ENCODE results near the gene GRAMD4.

DNA sequence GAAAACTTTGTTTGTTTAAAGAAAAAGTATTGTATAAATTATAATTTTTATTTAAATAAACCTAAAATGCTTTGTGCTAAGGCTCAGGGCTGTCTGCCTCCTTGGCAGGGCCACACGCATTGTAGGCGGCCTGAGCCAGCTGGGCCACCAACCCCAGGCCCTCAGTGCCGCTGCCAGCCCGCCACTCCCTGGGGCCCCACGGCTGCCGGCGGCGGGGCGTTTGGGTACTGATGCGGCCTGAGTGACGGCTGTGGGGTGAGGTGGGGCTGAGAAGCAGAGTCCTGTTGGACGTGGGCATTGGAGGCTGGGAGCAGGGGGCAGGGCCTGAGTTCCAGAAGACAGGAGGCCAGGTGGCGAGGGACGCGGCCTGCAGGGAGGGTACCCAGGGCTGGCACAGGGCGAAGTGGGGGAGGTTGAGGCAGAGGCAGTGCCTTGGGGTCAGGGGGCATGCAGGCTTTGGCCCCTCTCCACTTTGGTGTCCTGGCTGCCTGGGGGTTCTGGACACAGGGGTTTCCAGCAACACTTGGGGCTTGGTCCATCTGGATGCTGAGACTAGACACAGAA lies 59.6 kb downstream of the GRAMD4 start:
- TF ChIP-seq, protein P1, sequence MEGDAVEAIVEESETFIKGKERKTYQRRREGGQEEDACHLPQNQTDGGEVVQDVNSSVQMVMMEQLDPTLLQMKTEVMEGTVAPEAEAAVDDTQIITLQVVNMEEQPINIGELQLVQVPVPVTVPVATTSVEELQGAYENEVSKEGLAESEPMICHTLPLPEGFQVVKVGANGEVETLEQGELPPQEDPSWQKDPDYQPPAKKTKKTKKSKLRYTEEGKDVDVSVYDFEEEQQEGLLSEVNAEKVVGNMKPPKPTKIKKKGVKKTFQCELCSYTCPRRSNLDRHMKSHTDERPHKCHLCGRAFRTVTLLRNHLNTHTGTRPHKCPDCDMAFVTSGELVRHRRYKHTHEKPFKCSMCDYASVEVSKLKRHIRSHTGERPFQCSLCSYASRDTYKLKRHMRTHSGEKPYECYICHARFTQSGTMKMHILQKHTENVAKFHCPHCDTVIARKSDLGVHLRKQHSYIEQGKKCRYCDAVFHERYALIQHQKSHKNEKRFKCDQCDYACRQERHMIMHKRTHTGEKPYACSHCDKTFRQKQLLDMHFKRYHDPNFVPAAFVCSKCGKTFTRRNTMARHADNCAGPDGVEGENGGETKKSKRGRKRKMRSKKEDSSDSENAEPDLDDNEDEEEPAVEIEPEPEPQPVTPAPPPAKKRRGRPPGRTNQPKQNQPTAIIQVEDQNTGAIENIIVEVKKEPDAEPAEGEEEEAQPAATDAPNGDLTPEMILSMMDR (IDR thresholded peaks at IDR 0.05): no peak
- TF ChIP-seq EHMT2 (IDR thresholded peaks at IDR 0.05; ENCODE audit: low read depth): no peak
- TF ChIP-seq SREBF2 (IDR thresholded peaks at IDR 0.05): no peak
- no peak for TF ChIP-seq SMC3 (IDR thresholded peaks at IDR 0.05)
- TF ChIP-seq HOXB5 (CRISPR knock-in tag; IDR thresholded peaks at IDR 0.05): no peak
- TF ChIP-seq, protein P2, sequence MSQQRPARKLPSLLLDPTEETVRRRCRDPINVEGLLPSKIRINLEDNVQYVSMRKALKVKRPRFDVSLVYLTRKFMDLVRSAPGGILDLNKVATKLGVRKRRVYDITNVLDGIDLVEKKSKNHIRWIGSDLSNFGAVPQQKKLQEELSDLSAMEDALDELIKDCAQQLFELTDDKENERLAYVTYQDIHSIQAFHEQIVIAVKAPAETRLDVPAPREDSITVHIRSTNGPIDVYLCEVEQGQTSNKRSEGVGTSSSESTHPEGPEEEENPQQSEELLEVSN (IDR thresholded peaks at IDR 0.05; ENCODE audit: borderline replicate concordance, low read depth): no peak
- no peak for TF ChIP-seq CEBPB (IDR thresholded peaks at IDR 0.05)
- TF ChIP-seq RFX5 (IDR thresholded peaks at IDR 0.05): no peak
- TF ChIP-seq MAFK (IDR thresholded peaks at IDR 0.05; ENCODE audit: partially characterized antibody): no peak
- no peak for TF ChIP-seq CHD2 (IDR thresholded peaks at IDR 0.05; ENCODE audit: low read length, partially characterized antibody)
- TF ChIP-seq, protein P3, sequence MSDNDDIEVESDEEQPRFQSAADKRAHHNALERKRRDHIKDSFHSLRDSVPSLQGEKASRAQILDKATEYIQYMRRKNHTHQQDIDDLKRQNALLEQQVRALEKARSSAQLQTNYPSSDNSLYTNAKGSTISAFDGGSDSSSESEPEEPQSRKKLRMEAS (IDR thresholded peaks at IDR 0.05): no peak
- no peak for TF ChIP-seq MYC (IDR thresholded peaks at IDR 0.05; ENCODE audit: borderline replicate concordance, low read length)
- no peak for TF ChIP-seq RCOR1 (IDR thresholded peaks at IDR 0.05; ENCODE audit: low read depth, low read length)
